Left kidney (tissue), 2 donors: ENCODE results near the gene VTN. TPM values are rescaled to one million over a fixed set of nuclear protein-coding genes. Genes with fewer than 3 reads are reported as not detected.

Experiments
- DNase-seq: peaks from one replicate; pipeline ENCODE4 v3.0.0-alpha.2; 2013
- polyA plus RNA-seq: library from polyadenylated mRNA; unstranded; fragments of 120-200 nt; gene quantifications from one replicate; pipeline ENCODE4 v1.2.1, GENCODE V29; 2013; ENCODE audit not compliant: insufficient read length

VTN gene
- polyA plus RNA-seq, 1 donor: 20.5 TPM

GRCh38 chr17:28396635-28397239 lies 26.6 kb upstream of the VTN start:
- DNase-seq: no peak

- DNase-seq: no peak
These were observed 25.9 kb upstream of the VTN start for GRCh38 chr17:28395968-28396367.

- no peak for DNase-seq
These were observed 25.3 kb upstream of the VTN start for GRCh38 chr17:28395426-28395825.

- DNase-seq: no peak
These were observed 24.4 kb upstream of the VTN start for GRCh38 chr17:28394337-28395116.

GRCh38 chr17:28392491-28392890 lies 22.4 kb upstream of the VTN start:
- DNase-seq: no peak

- DNase-seq: no peak
These were observed 21.3 kb upstream of the VTN start for GRCh38 chr17:28391401-28391800.

- no peak for DNase-seq
These were observed 20.9 kb upstream of the VTN start for GRCh38 chr17:28390984-28391383.

- no peak for DNase-seq
These were observed 20.5 kb upstream of the VTN start for GRCh38 chr17:28390563-28390962.

GRCh38 chr17:28390141-28390540 lies 20.0 kb upstream of the VTN start:
- DNase-seq: no peak

- DNase-seq: no peak
These were observed 18.0 kb upstream of the VTN start for GRCh38 chr17:28388106-28388505.

GRCh38 chr17:28386391-28386790 lies 16.3 kb upstream of the VTN start:
- DNase-seq: no peak

GRCh38 chr17:28385406-28385805 lies 15.3 kb upstream of the VTN start:
- DNase-seq: no peak

- DNase-seq: no peak
These were observed 14.9 kb upstream of the VTN start for GRCh38 chr17:28385037-28385400.

- DNase-seq: peak; percentile 37
These were observed 14.4 kb upstream of the VTN start for GRCh38 chr17:28384281-28385036.

GRCh38 chr17:28381141-28381825 lies 11.2 kb upstream of the VTN start:
- DNase-seq: peak; percentile 11

GRCh38 chr17:28379814-28380801 lies 10.0 kb upstream of the VTN start:
- DNase-seq: no peak

- no peak for DNase-seq
These were observed 2.8 kb upstream of the VTN start for GRCh38 chr17:28372945-28373274.

- DNase-seq: peak; percentile 3
These were observed 2.3 kb upstream of the VTN start for GRCh38 chr17:28372203-28372944.

- DNase-seq: peak; percentile 89
These were observed 1.4 kb upstream of the VTN start, which contains the start of gene SARM1 for GRCh38 chr17:28371245-28372202. SARM1 (plus strand) TSS chr17:28371694; CDS start chr17:28372033, 339 bp downstream.
